AG10803 (cell line): ENCODE measurements around the gene CLN6.
A peak's percentile ranks its signal among the peaks of the same experiment; 100 is the strongest.

ENCODE experiments used
- DNase-seq: peaks from one replicate; pipeline ENCODE4 v3.0.0; 2010; ENCODE audit warnings: low read depth
- H3K4me3 ChIP-seq: 2 replicates; pipeline ENCODE4 v1.5.1; 2011; ENCODE audit warnings: mild to moderate bottlenecking, low read length, control low read depth
- CTCF ChIP-seq: conservative IDR thresholded peaks from 2 replicates; pipeline ENCODE4 v1.5.1; 2011; ENCODE audit warnings: mild to moderate bottlenecking, low read length, control low read depth, inconsistent platforms

Gene CLN6

DNA sequence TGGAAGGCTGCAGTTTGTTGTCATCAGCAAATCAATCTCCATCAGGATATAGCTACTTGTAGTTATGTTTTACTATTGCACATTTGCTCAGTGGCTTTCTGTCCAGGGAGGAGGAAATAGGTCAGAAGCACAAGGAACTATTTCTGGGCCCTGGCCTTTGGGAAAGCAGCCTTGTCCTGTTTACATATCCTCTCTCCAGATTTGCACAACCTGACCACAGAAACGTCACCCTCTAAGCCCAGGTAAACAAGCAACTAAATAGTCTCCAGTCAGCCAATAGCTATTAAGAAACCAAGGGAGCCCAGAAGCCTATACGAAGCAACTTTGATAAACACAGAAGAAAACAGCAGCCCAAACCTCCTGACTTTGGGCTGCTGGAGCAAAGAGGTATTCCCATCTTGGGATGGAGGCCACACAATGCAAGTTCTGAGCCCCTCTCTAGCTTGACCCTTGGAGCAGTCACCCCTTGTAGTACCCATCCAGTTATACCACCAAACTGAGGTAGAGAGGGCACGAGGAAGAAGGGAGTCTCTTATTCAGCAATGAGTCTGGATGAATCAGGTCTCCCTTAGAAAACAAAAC, 45.7 kb upstream of the CLN6 start:
- no peak for TF ChIP-seq CTCF
- no peak overlapping the region for H3K4me3 ChIP-seq
- DNase-seq: no peak

- H3K4me3 ChIP-seq: no peak overlapping the region
- TF ChIP-seq CTCF: no peak
- DNase-seq: no peak
Measured at GRCh38 chr15:68274201-68274848, 44.8 kb upstream of the CLN6 start.

GRCh38 chr15:68272721-68273271, 43.3 kb upstream of the CLN6 start:
- H3K4me3 ChIP-seq: no peak overlapping the region
- peak; percentile 83 for DNase-seq
- TF ChIP-seq CTCF: no peak

DNA sequence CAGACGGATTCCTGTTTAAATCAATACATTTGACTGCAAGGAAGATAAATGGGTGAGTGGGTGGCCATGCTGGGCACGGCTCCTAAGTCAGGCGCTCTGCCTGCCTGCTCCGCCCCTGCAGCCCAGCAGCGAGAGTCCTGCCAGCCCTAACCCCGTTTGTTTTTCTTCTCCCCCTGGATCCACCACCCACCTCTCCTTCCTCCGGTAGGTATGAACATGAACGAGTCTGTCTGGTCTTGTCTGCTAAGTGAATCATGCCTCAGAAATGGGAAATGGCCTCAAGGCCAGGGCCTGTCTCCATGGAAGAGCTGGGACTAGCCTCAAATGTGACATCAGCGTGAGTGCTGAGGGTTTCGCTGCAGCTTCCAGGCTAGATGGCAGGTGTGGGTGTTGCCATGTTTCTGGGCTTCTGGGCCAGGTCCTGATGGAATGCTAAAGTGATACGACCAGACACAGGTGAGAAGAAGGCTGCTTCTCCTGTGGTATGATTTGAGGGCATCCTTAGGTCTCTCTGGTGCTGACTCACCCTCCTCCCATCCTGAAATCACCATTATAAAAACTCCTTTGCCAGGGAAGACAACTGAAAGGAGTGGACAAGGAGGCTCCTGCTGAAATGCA, 42.4 kb upstream of the CLN6 start:
- TF ChIP-seq CTCF: no peak
- peak overlapping the region; percentile 18; the same call in 1 of the 2 replicates for H3K4me3 ChIP-seq
- DNase-seq: peak; percentile 82

GRCh38 chr15:68268405-68268804, 38.9 kb upstream of the CLN6 start:
- TF ChIP-seq CTCF: no peak
- no peak overlapping the region for H3K4me3 ChIP-seq
- no peak for DNase-seq

DNA sequence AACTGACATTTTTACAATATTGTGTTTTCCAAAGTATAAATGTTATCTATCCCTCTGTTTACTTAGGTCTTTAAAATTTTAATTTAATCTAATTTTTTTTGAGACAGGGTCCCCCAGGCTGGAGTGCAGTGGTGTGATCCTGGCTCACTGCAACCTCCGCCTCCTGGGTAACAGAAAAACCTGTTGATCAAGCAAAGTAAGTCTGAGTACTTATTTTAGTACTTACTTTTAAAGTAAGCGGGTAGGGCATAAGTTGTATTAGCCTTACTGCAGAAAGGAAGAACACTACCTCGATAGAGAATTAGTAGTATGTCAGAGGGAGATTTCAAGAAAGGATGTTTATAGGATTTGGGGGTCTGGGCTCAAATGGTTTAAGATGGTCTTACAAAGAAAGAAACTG, 36.1 kb upstream of the CLN6 start:
- no peak for DNase-seq
- no peak overlapping the region for H3K4me3 ChIP-seq
- TF ChIP-seq CTCF: no peak

- no peak for TF ChIP-seq CTCF
- H3K4me3 ChIP-seq: no peak overlapping the region
- no peak for DNase-seq
Measured at GRCh38 chr15:68265081-68265480, 35.6 kb upstream of the CLN6 start.
